ENCODE data around the gene ELMO3.

ELMO3 gene

GRCh38 chr16:67186550-67186950 is 12.4 kb upstream of the ELMO3 start:
- H3K9me2 ChIP-seq (replicated peaks; ENCODE audit: control insufficient read depth, low read length), result no peaks in the 10 kb centered on the region
- no peaks in the 10 kb centered on the region for H3K36me3 ChIP-seq (ENCODE audit: control insufficient read depth, low read length)
- peaks cover 32% of the 10 kb centered on the region for H3K4me1 ChIP-seq (ENCODE audit: control insufficient read depth, low read length)
- no peak for TF ChIP-seq EZH2phosphoT487 (IDR thresholded peaks at IDR 0.05; ENCODE audit: borderline replicate concordance, low read length)
- TF ChIP-seq CTCF (IDR thresholded peaks at IDR 0.05; ENCODE audit: low read depth, low read length, poor library complexity, severe bottlenecking), result no peak
- H3F3A ChIP-seq (ENCODE audit: control insufficient read depth, insufficient read depth), result no peaks in the 10 kb centered on the region
- no peak overlapping the region for H3K27ac ChIP-seq (ENCODE audit: low read depth, low read length)
- peaks cover 3% of the 10 kb centered on the region; the same call in 1 of the 2 replicates for H4K20me1 ChIP-seq (ENCODE audit: control insufficient read depth, insufficient read depth, low read depth, low read length)
- no peak overlapping the region for H3K4me3 ChIP-seq (ENCODE audit: low read length)
- H3K4me2 ChIP-seq (ENCODE audit: low read length), result no peak overlapping the region
- H3K27me3 ChIP-seq (ENCODE audit: control insufficient read depth, low read length), result peaks cover 24% of the 10 kb centered on the region
- no peaks in the 10 kb centered on the region for H3K9me3 ChIP-seq (ENCODE audit: control insufficient read depth, insufficient read depth, low read length)
- 0 out of 2 replicates have a peak, but pooled peaks cover 8% of the 10 kb centered on the region for H3K79me2 ChIP-seq (ENCODE audit: control insufficient read depth, low read length)

GRCh38 chr16:67187175-67187890 is 11.6 kb upstream of the ELMO3 start:
- TF ChIP-seq CTCF (IDR thresholded peaks at IDR 0.05; ENCODE audit: low read depth, low read length, poor library complexity, severe bottlenecking), result no peak
- TF ChIP-seq EZH2phosphoT487 (IDR thresholded peaks at IDR 0.05; ENCODE audit: borderline replicate concordance, low read length), result no peak
- peaks cover 2% of the 10 kb centered on the region for H3K36me3 ChIP-seq (ENCODE audit: control insufficient read depth, low read length)
- no peaks in the 10 kb centered on the region for H3F3A ChIP-seq (ENCODE audit: control insufficient read depth, insufficient read depth)
- peaks cover 33% of the 10 kb centered on the region for H3K4me1 ChIP-seq (ENCODE audit: control insufficient read depth, low read length)
- H4K20me1 ChIP-seq (ENCODE audit: control insufficient read depth, insufficient read depth, low read depth, low read length), result peaks cover 3% of the 10 kb centered on the region; the same call in 1 of the 2 replicates
- no peak overlapping the region for H3K27ac ChIP-seq (ENCODE audit: low read depth, low read length)
- H3K9me3 ChIP-seq (ENCODE audit: control insufficient read depth, insufficient read depth, low read length), result no peaks in the 10 kb centered on the region
- H3K27me3 ChIP-seq (ENCODE audit: control insufficient read depth, low read length), result peaks cover 24% of the 10 kb centered on the region
- H3K4me2 ChIP-seq (ENCODE audit: low read length), result no peak overlapping the region
- H3K79me2 ChIP-seq (ENCODE audit: control insufficient read depth, low read length), result peaks cover 14% of the 10 kb centered on the region
- H3K4me3 ChIP-seq (ENCODE audit: low read length), result no peak overlapping the region
- no peaks in the 10 kb centered on the region for H3K9me2 ChIP-seq (replicated peaks; ENCODE audit: control insufficient read depth, low read length)

- H3K27me3 ChIP-seq (ENCODE audit: control insufficient read depth, low read length), result peaks cover 24% of the 10 kb centered on the region
- no peaks in the 10 kb centered on the region; the same call in 1 of the 2 replicates for H4K20me1 ChIP-seq (ENCODE audit: control insufficient read depth, insufficient read depth, low read depth, low read length)
- no peak overlapping the region for H3K4me2 ChIP-seq (ENCODE audit: low read length)
- H3K4me1 ChIP-seq (ENCODE audit: control insufficient read depth, low read length), result peaks cover 27% of the 10 kb centered on the region
- no peak for TF ChIP-seq EZH2phosphoT487 (IDR thresholded peaks at IDR 0.05; ENCODE audit: borderline replicate concordance, low read length)
- no peak for TF ChIP-seq CTCF (IDR thresholded peaks at IDR 0.05; ENCODE audit: low read depth, low read length, poor library complexity, severe bottlenecking)
- no peak overlapping the region for H3K27ac ChIP-seq (ENCODE audit: low read depth, low read length)
- H3K9me2 ChIP-seq (replicated peaks; ENCODE audit: control insufficient read depth, low read length), result no peaks in the 10 kb centered on the region
- H3K79me2 ChIP-seq (ENCODE audit: control insufficient read depth, low read length), result peaks cover 17% of the 10 kb centered on the region
- H3K9me3 ChIP-seq (ENCODE audit: control insufficient read depth, insufficient read depth, low read length), result no peaks in the 10 kb centered on the region
- peaks cover 12% of the 10 kb centered on the region for H3K36me3 ChIP-seq (ENCODE audit: control insufficient read depth, low read length)
- no peaks in the 10 kb centered on the region for H3F3A ChIP-seq (ENCODE audit: control insufficient read depth, insufficient read depth)
- no peak overlapping the region for H3K4me3 ChIP-seq (ENCODE audit: low read length)
Measured at GRCh38 chr16:67188323-67188722, 10.6 kb upstream of the ELMO3 start.
